HG03139 (cell line): ENCODE results near the gene TDRD10.
"Not testable (repeated sequence)": the region's sequence is repeated elsewhere in the genome, so short reads cannot be mapped to it uniquely, and the experiment has no call there.

Source experiments
- ATAC-seq: cut with Tn5 transposase; IDR thresholded peaks from one replicate; pipeline ENCODE4 v1.9.1; 2021; ENCODE audit not compliant: unreplicated experiment

TDRD10 gene

GRCh38 chr1:154512760-154513159 is 10.7 kb downstream of the TDRD10 start:
- no peak for ATAC-seq

- ATAC-seq = no peak
Measured at GRCh38 chr1:154514066-154514553, 12.1 kb downstream of the TDRD10 start.

GRCh38 chr1:154517661-154518060 is 15.6 kb downstream of the TDRD10 start:
- no peak for ATAC-seq

- ATAC-seq = no peak
Measured at GRCh38 chr1:154519591-154519991, 17.6 kb downstream of the TDRD10 start.

- ATAC-seq = no peak
Measured at GRCh38 chr1:154520333-154520732, 18.3 kb downstream of the TDRD10 start.

GRCh38 chr1:154521695-154522094 is 19.7 kb downstream of the TDRD10 start:
- no peak for ATAC-seq

- ATAC-seq = no peak
Measured at GRCh38 chr1:154524881-154525280, 22.9 kb downstream of the TDRD10 start.

- no peak for ATAC-seq
Measured at GRCh38 chr1:154527192-154527591, 25.2 kb downstream of the TDRD10 start.

- no peak for ATAC-seq
Measured at GRCh38 chr1:154529308-154529707, 27.3 kb downstream of the TDRD10 start.

- not testable (repeated sequence) for ATAC-seq
Measured at GRCh38 chr1:154531950-154532349, 29.9 kb downstream of the TDRD10 start.

GRCh38 chr1:154533952-154534844 is 32.2 kb downstream of the TDRD10 start:
- ATAC-seq = no peak

GRCh38 chr1:154536570-154536969 is 34.6 kb downstream of the TDRD10 start:
- no peak for ATAC-seq

GRCh38 chr1:154539486-154540483 is 37.8 kb downstream of the TDRD10 start:
- no peak for ATAC-seq

GRCh38 chr1:154541231-154541630 is 39.2 kb downstream of the TDRD10 start:
- no peak for ATAC-seq

GRCh38 chr1:154546264-154547063 is 44.4 kb downstream of the TDRD10 start:
- no peak for ATAC-seq

GRCh38 chr1:154547105-154547732 is 45.2 kb downstream of the TDRD10 start:
- ATAC-seq = no peak

GRCh38 chr1:154548028-154548427 is 46.0 kb downstream of the TDRD10 start:
- no peak for ATAC-seq

GRCh38 chr1:154549202-154549770 is 47.3 kb downstream of the TDRD10 start:
- ATAC-seq = no peak

- ATAC-seq = no peak
Measured at GRCh38 chr1:154550070-154550469, 48.1 kb downstream of the TDRD10 start.

- ATAC-seq = no peak
Measured at GRCh38 chr1:154550657-154551056, 48.6 kb downstream of the TDRD10 start.
